ENCODE measurements around the gene RBPMS2. TPM values are rescaled to one million over a fixed set of nuclear protein-coding genes. Genes with fewer than 3 reads are reported as not detected.

RBPMS2 gene
- total and polyA plus RNA-seq, 2 of the 8 experiments (the other 6 are each of a cell fraction or from before 2014, with no cell fraction given) = 55.8 to 238 TPM

GRCh38 chr15:64800476-64800875, 25.1 kb upstream of the RBPMS2 start:
- Histone ChIP-seq H4K20me1 (replicated peaks in 1 of 2; ENCODE audit: control insufficient read depth in 1 of 2, insufficient read depth in 2 of 2, low read length in 2 of 2) (no peaks in the 10 kb centered on the region), H3K9ac (replicated peaks in 1 of 4; ENCODE audit: extremely low read depth in 1 of 4, low read depth in 3 of 4, low read length in 3 of 4) (no peak overlapping the region), H3K4me1 (replicated peaks in 1 of 4; ENCODE audit: control insufficient read depth in 3 of 4, insufficient read depth in 4 of 4, low read length in 3 of 4) (no peaks in the 10 kb centered on the region; a peak in 1 of 7 replicates), H3K36me3 (ENCODE audit: control insufficient read depth in 2 of 4, insufficient read depth in 4 of 4, low read length in 3 of 4) (no peaks in the 10 kb centered on the region), H3K4me2 (ENCODE audit: insufficient read depth in 1 of 2, low read depth in 2 of 2, low read length in 2 of 2) (no peak overlapping the region), H3K4ac (replicated peaks; ENCODE audit: insufficient read length, low read depth, low read length) (no peak overlapping the region), H2BK5ac (ENCODE audit: low read depth, low read length) (no peak overlapping the region), H3K18ac (ENCODE audit: extremely low read depth, low read length) (no peak overlapping the region), H3K27ac (ENCODE audit: low read depth, low read length) (no peak overlapping the region), H2BK15ac (ENCODE audit: low read length) (no peak overlapping the region), H3K23me2 (ENCODE audit: low read depth, low read length) (no peaks in the 10 kb centered on the region), H2BK12ac (ENCODE audit: low read depth, low read length) (no peak overlapping the region), H4K5ac (ENCODE audit: insufficient read length, low read depth, low read length) (no peak overlapping the region), H3K4me3 (ENCODE audit: extremely low read depth in 1 of 4, insufficient read depth in 2 of 4, low read depth in 3 of 4, low read length in 4 of 4) (no peak overlapping the region), H3K79me2 (ENCODE audit: control insufficient read depth in 1 of 2, insufficient read depth in 2 of 2, low read length in 2 of 2) (no peaks in the 10 kb centered on the region), H3K14ac (ENCODE audit: insufficient read length) (no peak overlapping the region), H3K9me3 (ENCODE audit: insufficient read depth in 2 of 2, low read depth in 1 of 2, low read length in 1 of 2) (peaks cover 5 to 7% of the 10 kb centered on the region in 2 experiments; a peak in 2 of 4 replicates), H2AFZ (ENCODE audit: low read length) (no peak overlapping the region), H4K91ac (replicated peaks; ENCODE audit: insufficient read length, low read length) (no peak overlapping the region), H2BK120ac (replicated peaks; ENCODE audit: low read depth, low read length) (no peak overlapping the region), H3K56ac (replicated peaks; ENCODE audit: insufficient read length, low read depth, low read length) (no peak overlapping the region), H3K27me3 (replicated peaks in 1 of 4; ENCODE audit: control insufficient read depth in 3 of 4, extremely low read depth in 1 of 4, insufficient read depth in 3 of 4, low read length in 3 of 4) (no peaks in the 10 kb centered on the region), H2BK20ac (ENCODE audit: low read length) (no peak overlapping the region), H3K23ac (ENCODE audit: insufficient read length) (no peak overlapping the region), H3K79me1 (ENCODE audit: low read depth, low read length) (no peaks in the 10 kb centered on the region), H4K8ac (ENCODE audit: extremely low read depth, insufficient read depth, low read length) (no peak overlapping the region), H2AK5ac (ENCODE audit: low read depth, low read length) (no peak overlapping the region)
- 95% methylated on average over 2 of the region's 2 CpGs; no CpG with 5 or more reads in 1 of the 2 experiments for WGBS, 2 experiments (ENCODE audit: extremely low coverage in 1 of 2, insufficient coverage in 1 of 2, insufficient read length in 1 of 2, insufficient replicate concordance in 2 of 2, low coverage in 1 of 2, low lambda C conversion rate in 2 of 2, missing lambda C conversion rate in 1 of 2)
- CTCF ChIA-PET (ENCODE audit: partially characterized antibody) = interaction anchor here (0.7 to 25.0 kb wide), 6 partner anchors 8 to 301 kb away, joined by 3 to 883 read pairs (median 4); no protein-coding TSS in a partner anchor
- DNase-seq (ENCODE audit: low read depth in 1 of 2, low spot score in 2 of 2) (no peak), FAIRE-seq (no peak)
- TF ChIP-seq ATF3 (IDR thresholded peaks at IDR 0.05; ENCODE audit: insufficient read depth, low read depth, low read length) (no peak), JUN (IDR thresholded peaks at IDR 0.05; ENCODE audit: low read depth, low read length) (no peak), GABPA (IDR thresholded peaks at IDR 0.05; ENCODE audit: borderline replicate concordance, insufficient read depth, low read length) (no peak), RFX5 (IDR thresholded peaks at IDR 0.05; ENCODE audit: borderline replicate concordance, low read depth, low read length) (no peak)
- POLR2A ChIA-PET (ENCODE audit: partially characterized antibody) = interaction anchor here (0.7 to 24.9 kb wide), 5 partner anchors 8 to 82 kb away, joined by 3 to 748 read pairs (median 3); partner anchors contain the start of gene RBPMS2

All from H1 (cell line).